ENCODE data around the gene CLDN18. TPM values are rescaled to one million over a fixed set of nuclear protein-coding genes. Genes with fewer than 3 reads are reported as not detected.

Gene CLDN18
- total and polyA plus RNA-seq, 2 of the 8 experiments (the other 6 are each of a cell fraction or from before 2014, with no cell fraction given), result not detected

DNA sequence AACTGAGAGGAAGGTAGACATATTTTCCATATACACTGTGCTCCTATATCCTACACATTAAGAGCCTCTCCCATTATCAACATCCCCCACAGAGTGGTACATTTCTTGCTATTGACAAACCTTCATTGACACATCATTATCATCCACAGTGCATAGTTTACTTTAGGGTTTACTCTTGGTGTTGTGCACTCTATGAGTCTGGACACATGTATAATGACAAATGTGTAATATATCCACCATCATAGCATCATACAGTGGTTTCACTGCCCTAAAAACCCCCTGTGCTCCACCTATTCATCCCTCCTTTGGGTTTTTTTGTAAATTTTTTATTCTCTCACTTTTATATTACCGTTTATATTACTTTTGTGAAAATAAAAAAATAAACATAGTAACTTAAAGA lies 22.2 kb upstream of the CLDN18 start:
- Histone ChIP-seq H3K9ac (replicated peaks in 1 of 4; ENCODE audit: extremely low read depth in 1 of 4, low read depth in 3 of 4, low read length in 3 of 4) (no peak overlapping the region), H2BK20ac (ENCODE audit: low read length) (no peak overlapping the region), H3K56ac (replicated peaks; ENCODE audit: insufficient read length, low read depth, low read length) (no peak overlapping the region), H4K8ac (ENCODE audit: extremely low read depth, insufficient read depth, low read length) (no peak overlapping the region), H4K91ac (replicated peaks; ENCODE audit: insufficient read length, low read length) (no peak overlapping the region), H3K36me3 (ENCODE audit: control insufficient read depth in 2 of 4, insufficient read depth in 4 of 4, low read length in 3 of 4) (no peaks in the 10 kb centered on the region), H2BK15ac (ENCODE audit: low read length) (no peak overlapping the region), H3K4me2 (ENCODE audit: insufficient read depth in 1 of 2, low read depth in 2 of 2, low read length in 2 of 2) (no peak overlapping the region), H4K20me1 (replicated peaks in 1 of 2; ENCODE audit: control insufficient read depth in 1 of 2, insufficient read depth in 2 of 2, low read length in 2 of 2) (no peaks in the 10 kb centered on the region), H2BK120ac (replicated peaks; ENCODE audit: low read depth, low read length) (no peak overlapping the region), H2BK12ac (ENCODE audit: low read depth, low read length) (no peak overlapping the region), H2AFZ (ENCODE audit: low read length) (no peak overlapping the region), H3K79me1 (ENCODE audit: low read depth, low read length) (no peaks in the 10 kb centered on the region), H2BK5ac (ENCODE audit: low read depth, low read length) (no peak overlapping the region), H3K4me3 (ENCODE audit: extremely low read depth in 1 of 4, insufficient read depth in 2 of 4, low read depth in 3 of 4, low read length in 4 of 4) (no peak overlapping the region), H3K4ac (replicated peaks; ENCODE audit: insufficient read length, low read depth, low read length) (no peak overlapping the region), H4K5ac (ENCODE audit: insufficient read length, low read depth, low read length) (no peak overlapping the region), H3K14ac (ENCODE audit: insufficient read length) (no peak overlapping the region), H3K9me3 (ENCODE audit: insufficient read depth in 2 of 2, low read depth in 1 of 2, low read length in 1 of 2) (no peaks in the 10 kb centered on the region), H3K4me1 (replicated peaks in 1 of 4; ENCODE audit: control insufficient read depth in 3 of 4, insufficient read depth in 4 of 4, low read length in 3 of 4) (no peaks in the 10 kb centered on the region), H3K27me3 (replicated peaks in 1 of 4; ENCODE audit: control insufficient read depth in 3 of 4, extremely low read depth in 1 of 4, insufficient read depth in 3 of 4, low read length in 3 of 4) (no peaks in the 10 kb centered on the region), H2AK5ac (ENCODE audit: low read depth, low read length) (no peak overlapping the region), H3K18ac (ENCODE audit: extremely low read depth, low read length) (no peak overlapping the region), H3K23ac (ENCODE audit: insufficient read length) (no peak overlapping the region), H3K23me2 (ENCODE audit: low read depth, low read length) (no peaks in the 10 kb centered on the region), H3K27ac (ENCODE audit: low read depth, low read length) (no peak overlapping the region), H3K79me2 (ENCODE audit: control insufficient read depth in 1 of 2, insufficient read depth in 2 of 2, low read length in 2 of 2) (no peaks in the 10 kb centered on the region)
- FAIRE-seq (no peak), DNase-seq (ENCODE audit: low read depth in 1 of 2, low spot score in 2 of 2) (no peak)
- WGBS, 2 experiments (ENCODE audit: extremely low coverage in 1 of 2, insufficient coverage in 1 of 2, insufficient read length in 1 of 2, insufficient replicate concordance in 2 of 2, low coverage in 1 of 2, low lambda C conversion rate in 2 of 2, missing lambda C conversion rate in 1 of 2), result 0% methylated on average over 1 of the region's 1 CpG; no CpG with 5 or more reads in 1 of the 2 experiments
- ChIA-PET POLR2A (ENCODE audit: partially characterized antibody) (no interaction called here), CTCF (ENCODE audit: partially characterized antibody) (interaction anchor here (1.7 kb wide), 1 partner anchor 17 kb away, joined by 6 read pairs; no protein-coding TSS in a partner anchor)
- TF ChIP-seq KDM1A (IDR thresholded peaks at IDR 0.05; ENCODE audit: borderline replicate concordance, low read length) (no peak), CEBPB (IDR thresholded peaks at IDR 0.05; ENCODE audit: low read depth, low read length) (no peak), CREB1 (IDR thresholded peaks at IDR 0.05) (no peak), CBX8 (IDR thresholded peaks at IDR 0.05; ENCODE audit: borderline replicate concordance, low read depth, low read length) (no peak)
